Amygdala (tissue), 56 donors: ENCODE results near the gene ITCH.

Source experiments
- DNase-seq, 56 donors: peaks; one replicate each; lab custom pipeline; 2025; lab: John Stamatoyannopoulos, UW

ITCH gene

GRCh38 chr20:34525709-34526416 lies 162.8 kb downstream of the ITCH start:
- DNase-seq = peak in 29 of 56 donors; percentile 18 to 88 (median 45)

- no peak for DNase-seq
Observed at GRCh38 chr20:34526466-34526865, 163.4 kb downstream of the ITCH start.

- no peak for DNase-seq
Observed at GRCh38 chr20:34527016-34527415, 163.9 kb downstream of the ITCH start.

- peak in 30 of 56 donors; percentile 16 to 72 (median 38) for DNase-seq
Observed at GRCh38 chr20:34528921-34529297, 165.8 kb downstream of the ITCH start.

- no peak for DNase-seq
Observed at GRCh38 chr20:34529742-34530141, 166.7 kb downstream of the ITCH start.

GRCh38 chr20:34530342-34530741 lies 167.3 kb downstream of the ITCH start:
- no peak for DNase-seq

GRCh38 chr20:34531608-34532265 lies 168.7 kb downstream of the ITCH start:
- no peak for DNase-seq

GRCh38 chr20:34532320-34532719 lies 169.2 kb downstream of the ITCH start:
- DNase-seq = no peak

GRCh38 chr20:34532756-34533155 lies 169.7 kb downstream of the ITCH start:
- no peak for DNase-seq

GRCh38 chr20:34534391-34535165 lies 171.5 kb downstream of the ITCH start:
- no peak for DNase-seq

GRCh38 chr20:34535301-34535840 lies 172.3 kb downstream of the ITCH start:
- no peak for DNase-seq

GRCh38 chr20:34535857-34536256 lies 172.8 kb downstream of the ITCH start:
- DNase-seq = no peak

- DNase-seq = peak in 20 of 56 donors; percentile 13 to 54 (median 31)
Observed at GRCh38 chr20:34536798-34537394, 173.8 kb downstream of the ITCH start.

GRCh38 chr20:34537651-34538050 lies 174.6 kb downstream of the ITCH start:
- DNase-seq = no peak

GRCh38 chr20:34538671-34539123 lies 175.6 kb downstream of the ITCH start:
- peak in 21 of 56 donors; percentile 8 to 62 (median 28) for DNase-seq

- DNase-seq = no peak
Observed at GRCh38 chr20:34539756-34540155, 176.7 kb downstream of the ITCH start.

- DNase-seq = no peak
Observed at GRCh38 chr20:34540596-34541263, 177.7 kb downstream of the ITCH start.

GRCh38 chr20:34541264-34541901 lies 178.3 kb downstream of the ITCH start:
- no peak for DNase-seq

- no peak for DNase-seq
Observed at GRCh38 chr20:34541917-34542316, 178.8 kb downstream of the ITCH start.

GRCh38 chr20:34542439-34542838 lies 179.4 kb downstream of the ITCH start:
- DNase-seq = no peak
